Measurements from ENCODE around the gene TMEM63A. TPM values are rescaled to one million over a fixed set of nuclear protein-coding genes. Genes with fewer than 3 reads are reported as not detected.

Gene TMEM63A
- total and polyA plus RNA-seq, 2 of the 13 experiments (the other 11 are each of a cell fraction or from before 2014, with no cell fraction given): 23.9 to 53.3 TPM

- TF ChIP-seq SALL1 (CRISPR knock-in tag; IDR thresholded peaks at IDR 0.05): 0 out of 2 replicates have a peak, but pooled peaks have one; percentile 16
- TF ChIP-seq ZNF746 (CRISPR knock-in tag; IDR thresholded peaks at IDR 0.05): no peak
- TF ChIP-seq RXRB (CRISPR knock-in tag; IDR thresholded peaks at IDR 0.05; ENCODE audit: borderline replicate concordance): peak; percentile 75
- 0 out of 2 replicates have a peak, but pooled peaks have one; percentile 21 for TF ChIP-seq IRF2 (CRISPR knock-in tag; IDR thresholded peaks at IDR 0.05)
- 0 out of 2 replicates have a peak, but pooled peaks have one; percentile 19 for TF ChIP-seq HMG20A (CRISPR knock-in tag; IDR thresholded peaks at IDR 0.05; ENCODE audit: borderline replicate concordance)
- peak; percentile 33; the same call in 1 of the 2 replicates for TF ChIP-seq CTCF (CRISPR knock-in tag; IDR thresholded peaks at IDR 0.05)
- no peak for TF ChIP-seq NFYC (CRISPR knock-in tag; IDR thresholded peaks at IDR 0.05)
- no peak for TF ChIP-seq NAIF1 (CRISPR knock-in tag; IDR thresholded peaks at IDR 0.05; ENCODE audit: borderline replicate concordance)
- TF ChIP-seq, protein P1, sequence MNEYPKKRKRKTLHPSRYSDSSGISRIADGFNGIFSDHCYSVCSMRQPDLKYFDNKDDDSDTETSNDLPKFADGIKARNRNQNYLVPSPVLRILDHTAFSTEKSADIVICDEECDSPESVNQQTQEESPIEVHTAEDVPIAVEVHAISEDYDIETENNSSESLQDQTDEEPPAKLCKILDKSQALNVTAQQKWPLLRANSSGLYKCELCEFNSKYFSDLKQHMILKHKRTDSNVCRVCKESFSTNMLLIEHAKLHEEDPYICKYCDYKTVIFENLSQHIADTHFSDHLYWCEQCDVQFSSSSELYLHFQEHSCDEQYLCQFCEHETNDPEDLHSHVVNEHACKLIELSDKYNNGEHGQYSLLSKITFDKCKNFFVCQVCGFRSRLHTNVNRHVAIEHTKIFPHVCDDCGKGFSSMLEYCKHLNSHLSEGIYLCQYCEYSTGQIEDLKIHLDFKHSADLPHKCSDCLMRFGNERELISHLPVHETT (CRISPR knock-in tag; conservative IDR thresholded peaks at IDR 0.05): no peak
- TF ChIP-seq SNAPC4 (CRISPR knock-in tag; IDR thresholded peaks at IDR 0.05): no peak
- TF ChIP-seq NR2F6 (IDR thresholded peaks at IDR 0.05): peak; percentile 26; the same call in 1 of the 2 replicates
- peak; percentile 43; the same call in 1 of the 2 replicates for TF ChIP-seq NR2F6 (CRISPR knock-in tag; IDR thresholded peaks at IDR 0.05)
- TF ChIP-seq TFAP4 (IDR thresholded peaks at IDR 0.05; ENCODE audit: borderline replicate concordance, low read depth): 0 out of 2 replicates have a peak, but pooled peaks have one; percentile 5
- TF ChIP-seq, protein P2, sequence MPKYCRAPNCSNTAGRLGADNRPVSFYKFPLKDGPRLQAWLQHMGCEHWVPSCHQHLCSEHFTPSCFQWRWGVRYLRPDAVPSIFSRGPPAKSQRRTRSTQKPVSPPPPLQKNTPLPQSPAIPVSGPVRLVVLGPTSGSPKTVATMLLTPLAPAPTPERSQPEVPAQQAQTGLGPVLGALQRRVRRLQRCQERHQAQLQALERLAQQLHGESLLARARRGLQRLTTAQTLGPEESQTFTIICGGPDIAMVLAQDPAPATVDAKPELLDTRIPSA (CRISPR knock-in tag; IDR thresholded peaks at IDR 0.05; ENCODE audit: borderline replicate concordance): no peak
- TF ChIP-seq ESRRA (CRISPR knock-in tag; IDR thresholded peaks at IDR 0.05; ENCODE audit: low read depth): no peak
- peak; percentile 27; the same call in 1 of the 2 replicates for TF ChIP-seq ZNF292 (CRISPR knock-in tag; IDR thresholded peaks at IDR 0.05; ENCODE audit: borderline replicate concordance, low read depth)
- TF ChIP-seq ZBTB33 (CRISPR knock-in tag; IDR thresholded peaks at IDR 0.05): peak; percentile 62; the same call in 1 of the 2 replicates
These were observed 3.9 kb downstream of the TMEM63A start (continued) for GRCh38 chr1:225878282-225878681.

Data from HepG2 (cell line).